HG03097 (cell line): ENCODE measurements around the gene ARHGEF12.

Source experiments
- ATAC-seq: cut with Tn5 transposase; IDR thresholded peaks from one replicate; pipeline ENCODE4 v1.9.1; 2021; ENCODE audit not compliant: unreplicated experiment, low FRiP score

ARHGEF12 gene

GRCh38 chr11:120409655-120410054 lies 73.4 kb downstream of the ARHGEF12 start:
- no peak for ATAC-seq

DNA sequence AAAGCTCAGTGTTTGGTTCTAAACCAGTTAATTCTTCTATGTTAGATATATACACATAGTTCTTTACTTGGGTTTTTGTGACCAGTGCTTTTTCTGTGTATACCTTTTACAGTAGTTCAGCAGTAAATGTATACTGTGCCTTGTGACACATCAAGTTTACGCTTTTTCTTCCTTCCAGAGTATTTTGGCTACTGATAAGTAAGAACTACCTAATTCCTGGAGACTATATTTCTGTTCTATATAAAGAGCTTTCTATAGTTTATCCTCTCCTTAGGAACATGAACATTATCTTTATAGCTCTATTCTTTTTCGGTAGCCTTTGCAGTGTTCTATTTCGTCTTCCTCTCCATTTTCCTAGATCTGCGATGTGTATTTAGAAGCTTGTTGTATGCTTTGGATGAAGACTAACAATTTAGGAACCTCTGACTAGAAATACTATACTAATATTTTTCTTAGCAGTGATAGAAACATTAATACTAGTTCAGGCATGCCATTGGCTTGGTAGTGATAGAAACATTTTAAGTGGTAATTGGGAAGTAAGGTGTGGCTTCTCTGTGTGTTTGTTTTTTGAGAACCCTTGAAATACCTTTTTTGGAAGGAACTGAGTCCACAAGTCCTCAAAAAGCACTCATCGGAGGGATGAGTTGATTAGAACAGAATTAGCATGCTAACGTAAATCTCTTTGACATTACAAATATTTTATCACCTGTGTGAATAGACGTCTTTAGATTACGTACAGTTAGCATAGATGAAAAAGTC lies 74.6 kb downstream of the ARHGEF12 start:
- no peak for ATAC-seq

GRCh38 chr11:120413480-120413879 lies 77.3 kb downstream of the ARHGEF12 start:
- no peak for ATAC-seq

GRCh38 chr11:120420572-120420971 lies 84.4 kb downstream of the ARHGEF12 start:
- ATAC-seq = no peak

DNA sequence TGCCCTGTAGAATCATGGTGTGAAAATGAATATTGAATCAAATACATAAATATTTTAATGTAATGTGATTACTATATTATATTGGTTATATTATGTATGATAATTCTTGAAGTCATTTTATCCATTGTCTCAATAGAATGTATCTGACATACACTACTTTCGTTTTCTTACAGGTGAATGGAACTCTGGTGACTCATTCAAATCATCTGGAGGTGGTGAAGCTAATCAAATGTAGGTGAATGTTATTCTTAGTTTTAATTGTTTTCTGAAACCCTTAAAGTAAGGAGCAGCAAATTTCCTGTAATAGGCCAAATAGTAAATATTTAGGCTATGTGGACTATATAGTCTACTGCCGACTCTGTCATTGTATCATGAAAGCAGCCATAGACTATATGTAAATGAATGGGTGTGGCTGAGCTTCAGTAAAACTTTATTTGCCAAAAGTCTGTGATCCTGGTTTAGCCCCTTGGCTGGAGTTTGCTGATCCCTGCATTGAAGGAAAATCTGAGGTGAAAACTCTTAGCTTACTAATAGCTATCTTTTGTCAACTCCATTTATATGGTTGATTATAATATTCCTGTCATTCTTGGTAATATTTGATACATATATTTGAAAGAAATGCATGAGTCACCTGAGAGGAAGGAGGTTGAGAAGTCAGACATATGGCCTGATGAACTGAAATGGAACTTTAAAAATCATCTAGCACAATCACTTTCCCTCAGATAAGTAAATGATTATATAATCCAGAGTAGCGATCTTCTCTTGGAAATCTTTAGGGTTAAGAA lies 88.2 kb downstream of the ARHGEF12 start:
- ATAC-seq = no peak

- no peak for ATAC-seq
Observed at GRCh38 chr11:120424970-120425332, 88.7 kb downstream of the ARHGEF12 start.

- ATAC-seq = no peak
Observed at GRCh38 chr11:120425527-120425926, 89.3 kb downstream of the ARHGEF12 start.

DNA sequence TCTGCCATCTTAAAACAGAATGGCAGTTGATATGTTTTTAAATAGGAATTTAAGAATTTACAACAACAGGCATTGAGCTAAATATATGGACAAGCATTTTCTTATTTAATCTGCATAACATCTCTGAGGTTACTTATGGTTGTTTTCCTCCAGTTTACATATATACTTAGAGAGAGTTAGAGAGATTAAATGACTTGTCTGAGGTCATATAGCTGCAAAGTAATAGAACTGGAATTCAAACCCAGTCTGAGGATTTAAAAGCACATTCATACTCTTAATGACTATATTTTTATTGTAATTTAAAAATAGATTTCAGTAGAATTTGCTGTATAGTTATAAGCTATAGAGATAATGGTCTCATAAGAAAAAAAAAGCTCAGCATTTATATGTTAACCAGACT lies 93.9 kb downstream of the ARHGEF12 start:
- ATAC-seq = no peak

DNA sequence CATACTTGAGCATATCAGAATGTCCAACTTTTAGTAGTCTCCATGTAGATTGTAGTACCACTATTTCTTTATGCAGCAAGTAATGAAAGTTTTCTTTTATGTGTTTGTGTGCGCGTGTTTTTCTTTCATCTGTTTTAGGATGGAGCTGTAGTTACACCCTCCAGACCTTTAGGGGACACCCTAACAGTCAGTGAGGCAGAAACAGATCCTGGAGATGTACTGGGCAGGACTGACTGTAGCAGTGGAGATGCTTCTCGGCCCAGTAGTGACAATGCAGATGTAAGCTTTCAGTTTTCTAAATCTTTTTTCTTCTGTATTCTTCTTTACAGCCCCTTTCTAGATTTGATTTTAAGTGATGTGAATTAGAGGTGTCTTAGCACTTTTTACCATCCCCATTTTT lies 95.4 kb downstream of the ARHGEF12 start:
- ATAC-seq = no peak

GRCh38 chr11:120432056-120433018 lies 96.1 kb downstream of the ARHGEF12 start:
- ATAC-seq = no peak

DNA sequence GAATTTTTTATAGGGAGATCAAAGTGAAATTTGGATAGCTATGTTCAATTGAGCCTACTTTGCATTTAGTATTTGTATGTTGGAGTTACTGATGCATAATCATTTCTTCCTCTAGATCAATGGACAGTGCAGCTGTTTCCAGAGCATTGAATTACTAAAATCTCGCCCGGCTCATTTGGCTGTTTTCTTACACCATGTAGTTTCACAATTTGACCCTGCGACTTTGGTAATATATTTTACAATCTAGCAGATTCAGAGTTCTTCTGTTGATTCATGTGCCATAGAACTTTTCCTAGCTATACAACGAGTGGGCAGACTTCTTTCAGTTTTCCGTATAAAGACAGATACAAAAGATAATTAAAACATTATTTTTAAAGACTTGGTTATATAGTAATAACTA lies 105.4 kb downstream of the ARHGEF12 start:
- ATAC-seq = no peak

DNA sequence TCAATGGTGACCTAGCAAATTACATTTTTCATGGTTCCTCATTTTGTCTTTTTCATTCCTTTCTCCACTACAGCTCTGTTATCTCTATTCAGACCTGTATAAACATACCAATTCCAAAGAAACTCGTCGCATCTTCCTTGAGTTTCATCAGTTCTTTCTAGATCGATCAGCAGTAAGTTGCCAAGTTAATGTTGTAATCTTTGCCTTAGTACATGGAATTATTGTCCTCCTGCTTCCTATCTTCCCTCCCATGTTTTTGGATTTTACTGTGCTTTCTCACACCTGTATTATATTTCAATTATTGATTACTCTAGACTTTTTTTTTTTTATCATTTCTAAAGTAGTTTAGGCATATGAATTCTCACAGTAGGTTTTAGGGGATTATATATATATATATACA lies 105.8 kb downstream of the ARHGEF12 start:
- no peak for ATAC-seq

DNA sequence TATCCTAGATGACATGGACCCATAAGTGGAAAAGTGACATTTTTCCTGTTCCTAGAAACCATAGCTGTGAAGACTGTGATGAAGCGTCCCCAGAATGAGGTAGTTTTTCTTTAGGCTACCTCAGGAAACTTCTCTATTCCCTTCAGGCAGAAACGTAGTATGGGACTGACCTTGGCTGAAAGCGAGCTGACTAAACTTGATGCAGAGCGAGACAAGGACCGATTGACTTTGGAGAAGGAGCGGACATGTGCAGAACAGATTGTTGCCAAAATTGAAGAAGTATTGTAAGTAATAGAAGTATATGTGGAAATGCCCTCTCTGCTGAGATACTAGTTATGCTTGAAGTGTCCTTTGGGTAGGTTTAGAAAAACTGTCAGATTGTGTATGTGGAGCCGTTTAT lies 110.6 kb downstream of the ARHGEF12 start:
- ATAC-seq = no peak

GRCh38 chr11:120448240-120448639 lies 112.0 kb downstream of the ARHGEF12 start:
- no peak for ATAC-seq

DNA sequence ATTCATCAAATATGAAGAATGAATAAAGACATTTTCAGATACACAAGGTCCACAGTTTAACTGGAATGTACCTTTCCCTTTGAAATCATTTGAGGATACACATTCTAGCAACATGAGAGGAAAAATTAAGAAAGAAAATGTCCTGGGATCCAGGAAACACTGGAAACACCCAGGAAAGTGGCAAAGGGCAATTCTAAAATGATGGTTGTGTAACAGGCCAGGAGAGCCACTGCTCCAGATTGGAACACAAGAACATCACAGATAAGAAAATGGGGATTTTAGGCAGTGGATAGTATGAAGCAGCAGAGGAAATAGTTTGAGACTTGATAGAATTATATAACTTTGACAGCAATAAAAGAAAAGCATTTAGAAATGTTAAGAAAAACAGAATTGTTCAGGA lies 119.3 kb downstream of the ARHGEF12 start:
- no peak for ATAC-seq

DNA sequence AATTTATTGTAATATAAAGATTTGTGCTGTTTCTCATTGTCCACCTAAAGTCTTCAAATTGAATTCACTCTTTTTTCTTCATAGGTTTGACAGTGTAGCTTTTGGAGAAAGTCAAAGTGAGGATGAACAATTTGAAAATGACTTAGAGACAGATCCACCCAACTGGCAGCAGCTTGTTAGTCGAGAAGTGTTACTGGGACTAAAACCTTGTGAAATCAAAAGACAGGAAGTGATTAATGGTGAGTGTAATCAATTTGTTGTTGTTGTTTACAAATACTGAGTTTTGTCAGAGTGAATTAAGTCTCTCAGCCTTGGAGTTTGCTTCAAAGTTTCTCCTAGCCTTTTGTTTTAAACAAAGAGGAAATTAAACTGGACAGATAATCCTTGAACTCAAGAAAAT lies 121.8 kb downstream of the ARHGEF12 start:
- ATAC-seq = no peak

- ATAC-seq = no peak
Observed at GRCh38 chr11:120462825-120463224, 126.6 kb downstream of the ARHGEF12 start.

GRCh38 chr11:120465921-120466534 lies 129.8 kb downstream of the ARHGEF12 start:
- ATAC-seq = no peak

- no peak for ATAC-seq
Observed at GRCh38 chr11:120467627-120468026, 131.4 kb downstream of the ARHGEF12 start.

DNA sequence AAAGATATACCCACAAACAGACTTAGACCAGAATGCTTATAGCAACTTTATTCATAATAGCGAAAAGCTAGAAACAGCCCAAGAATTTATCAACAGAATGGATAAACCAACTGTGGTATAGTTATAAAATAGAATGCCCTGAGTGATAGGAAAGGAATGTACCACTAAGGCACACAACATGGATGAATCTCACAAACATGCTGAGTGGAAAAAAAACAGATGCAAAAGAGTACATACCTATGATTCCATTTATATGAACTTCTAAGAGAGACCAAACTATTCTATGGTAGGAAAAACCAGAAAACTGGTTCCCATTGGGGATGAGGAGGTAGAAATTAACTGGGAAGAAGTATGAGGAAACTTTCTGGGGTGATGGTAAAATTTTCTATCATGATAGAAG lies 134.9 kb downstream of the ARHGEF12 start:
- ATAC-seq = no peak

DNA sequence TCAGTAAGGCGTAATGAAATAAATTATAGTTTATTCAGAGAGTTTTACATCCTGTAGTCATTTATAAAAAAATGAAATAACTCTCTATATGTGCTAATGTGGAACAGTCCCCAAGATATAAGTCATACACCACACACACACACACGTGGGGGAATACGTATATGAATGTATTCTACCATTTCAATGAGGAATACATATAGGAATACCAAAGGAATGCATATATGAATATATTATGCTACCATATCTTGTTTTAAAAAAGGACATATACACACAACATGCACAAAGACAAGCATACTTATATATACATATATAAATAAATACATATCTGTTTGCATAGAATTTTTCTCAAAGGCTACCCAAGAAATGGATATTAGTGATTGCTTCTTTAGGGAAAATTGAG lies 135.8 kb downstream of the ARHGEF12 start:
- ATAC-seq = no peak
